HEK293 (cell line): ENCODE data around the gene KCTD10.
"Not testable (repeated sequence)": the region's sequence is repeated elsewhere in the genome, so short reads cannot be mapped to it uniquely, and the experiment has no call there.

Source experiments
- CTCF ChIA-PET: fragments of 350-600 bp; formaldehyde crosslinking; extraction: SDS; loops from one replicate; lab custom pipeline; 2021; ENCODE audit warnings: antibody characterized with exemption; lab: Yijun Ruan, JAX
- POLR2A ChIA-PET: fragments of 300-600 bp; formaldehyde crosslinking; extraction: SDS; loops from one replicate; lab custom pipeline; 2020; ENCODE audit warnings: antibody characterized with exemption, inconsistent platforms; lab: Yijun Ruan, JAX
- H3K27ac ChIP-seq: fragments of 200-500 bp; sonication (Bioruptor generic); 2 replicates; pipeline ENCODE4 v1.5.1; 2014; ENCODE audit warnings: low read depth, low read length, control low read depth, inconsistent platforms; ENCODE audit errors: extremely low read depth
- H3K36me3 ChIP-seq, 2 experiments: fragments of 200-500 bp in 1 of 2; sonication (Bioruptor generic) in 1 of 2; 1 replicate in 1 of 2; 2 replicates in 1 of 2; pipeline ENCODE4 v1.5.1; 2014 to 2017; ENCODE audit warnings: inconsistent platforms in 2 of 2, low read length in 2 of 2; ENCODE audit not compliant: control insufficient read depth in 2 of 2, insufficient read depth in 1 of 2
- H3K4me1 ChIP-seq: fragments of 200-500 bp; sonication (Bioruptor generic); 2 replicates; pipeline ENCODE4 v1.5.1; 2014; ENCODE audit warnings: mild to moderate bottlenecking, low read length, inconsistent platforms; ENCODE audit not compliant: control insufficient read depth, insufficient read depth
- H3K4me3 ChIP-seq: 2 replicates; pipeline ENCODE4 v1.5.1; 2011; ENCODE audit warnings: low read depth, mild to moderate bottlenecking, control low read depth, low read length, moderate library complexity
- H3K9me3 ChIP-seq: fragments of 200-500 bp; sonication (Bioruptor generic); 2 replicates; pipeline ENCODE4 v1.5.1; 2014; ENCODE audit warnings: low read depth, low read length, inconsistent platforms; ENCODE audit not compliant: control insufficient read depth, insufficient read depth
- KLF10 ChIP-seq: fragments of 450-650 bp; IDR thresholded peaks from 2 replicates; pipeline ENCODE4 v1.5.1; 2018; ENCODE audit warnings: missing biosample characterization, mild to moderate bottlenecking, missing genetic modification characterization
- OSR2 ChIP-seq: fragments of 450-650 bp; formaldehyde crosslinking; IDR thresholded peaks from 2 replicates; pipeline ENCODE4 v1.5.1; 2016; ENCODE audit warnings: missing biosample characterization, missing genetic modification characterization
- SCRT1 ChIP-seq: fragments of 450-650 bp; formaldehyde crosslinking; IDR thresholded peaks from 2 replicates; pipeline ENCODE4 v1.5.1; 2016; ENCODE audit warnings: missing biosample characterization, missing genetic modification characterization, borderline replicate concordance
- SCRT2 ChIP-seq: fragments of 450-650 bp; formaldehyde crosslinking; IDR thresholded peaks from 2 replicates; pipeline ENCODE4 v1.5.1; 2016; ENCODE audit warnings: missing biosample characterization, missing genetic modification characterization
- YY1 ChIP-seq: fragments of 450-650 bp; formaldehyde crosslinking; IDR thresholded peaks from 2 replicates; pipeline ENCODE4 v1.5.1; 2018; ENCODE audit warnings: missing biosample characterization, missing genetic modification characterization
- ZBTB10 ChIP-seq: fragments of 450-650 bp; formaldehyde crosslinking; IDR thresholded peaks from 2 replicates; pipeline ENCODE4 v1.5.1; 2016; ENCODE audit warnings: missing biosample characterization, missing genetic modification characterization
- ZFP3 ChIP-seq: fragments of 450-650 bp; formaldehyde crosslinking; IDR thresholded peaks from 2 replicates; pipeline ENCODE4 v1.5.1; 2016; ENCODE audit warnings: low read depth, missing biosample characterization, missing genetic modification characterization
- ZNF132 ChIP-seq: fragments of 450-650 bp; formaldehyde crosslinking; IDR thresholded peaks from 2 replicates; pipeline ENCODE4 v1.5.1; 2017; ENCODE audit warnings: missing biosample characterization, missing genetic modification characterization, borderline replicate concordance
- ZNF155 ChIP-seq: fragments of 450-650 bp; formaldehyde crosslinking; IDR thresholded peaks from 2 replicates; pipeline ENCODE4 v1.5.1; 2016; ENCODE audit warnings: missing biosample characterization, missing genetic modification characterization
- ZNF175 ChIP-seq: fragments of 450-650 bp; formaldehyde crosslinking; IDR thresholded peaks from 2 replicates; pipeline ENCODE4 v1.5.1; 2016; ENCODE audit warnings: missing biosample characterization, missing genetic modification characterization
- ZNF202 ChIP-seq: fragments of 450-650 bp; formaldehyde crosslinking; IDR thresholded peaks from 2 replicates; pipeline ENCODE4 v1.5.1; 2016; ENCODE audit warnings: missing biosample characterization, missing genetic modification characterization, borderline replicate concordance
- ZNF366 ChIP-seq: fragments of 450-650 bp; formaldehyde crosslinking; conservative IDR thresholded peaks from 2 replicates; pipeline ENCODE4 v1.5.1; 2016; ENCODE audit warnings: missing biosample characterization, missing genetic modification characterization
- ZNF423 ChIP-seq: fragments of 450-650 bp; formaldehyde crosslinking; IDR thresholded peaks from 2 replicates; pipeline ENCODE4 v1.5.1; 2016; ENCODE audit warnings: missing biosample characterization, missing genetic modification characterization
- ZNF501 ChIP-seq: fragments of 450-650 bp; formaldehyde crosslinking; IDR thresholded peaks from 2 replicates; pipeline ENCODE4 v1.5.1; 2016; ENCODE audit warnings: missing biosample characterization, missing genetic modification characterization
- ZNF514 ChIP-seq: fragments of 450-650 bp; formaldehyde crosslinking; IDR thresholded peaks from 2 replicates; pipeline ENCODE4 v1.5.1; 2016; ENCODE audit warnings: missing biosample characterization, missing genetic modification characterization
- ZNF521 ChIP-seq: fragments of 450-650 bp; formaldehyde crosslinking; IDR thresholded peaks from 2 replicates; pipeline ENCODE4 v1.5.1; 2017; ENCODE audit warnings: missing biosample characterization, mild to moderate bottlenecking, missing genetic modification characterization
- ZNF548 ChIP-seq: fragments of 450-650 bp; formaldehyde crosslinking; IDR thresholded peaks from 2 replicates; pipeline ENCODE4 v1.5.1; 2016; ENCODE audit warnings: missing biosample characterization, missing genetic modification characterization
- ZNF549 ChIP-seq: fragments of 450-650 bp; IDR thresholded peaks from 2 replicates; pipeline ENCODE4 v1.5.1; 2018; ENCODE audit warnings: missing biosample characterization, missing genetic modification characterization, mild to moderate bottlenecking, inconsistent platforms, moderate library complexity
- ZNF558 ChIP-seq: fragments of 450-650 bp; formaldehyde crosslinking; IDR thresholded peaks from 2 replicates; pipeline ENCODE4 v1.5.1; 2016; ENCODE audit warnings: missing biosample characterization, missing genetic modification characterization
- ZNF571 ChIP-seq: fragments of 450-650 bp; formaldehyde crosslinking; IDR thresholded peaks from 2 replicates; pipeline ENCODE4 v1.5.0; 2017; ENCODE audit warnings: missing biosample characterization, missing genetic modification characterization
- ZNF600 ChIP-seq: fragments of 450-650 bp; formaldehyde crosslinking; IDR thresholded peaks from 2 replicates; pipeline ENCODE4 v1.5.1; 2016; ENCODE audit warnings: missing biosample characterization, missing genetic modification characterization
- ZNF626 ChIP-seq: fragments of 450-650 bp; sonication (Bioruptor Pico); formaldehyde crosslinking; IDR thresholded peaks from 2 replicates; pipeline ENCODE4 v1.5.1; 2018; ENCODE audit warnings: missing biosample characterization, missing genetic modification characterization, inconsistent platforms
- ZNF670 ChIP-seq: fragments of 450-650 bp; formaldehyde crosslinking; IDR thresholded peaks from 2 replicates; pipeline ENCODE4 v1.5.1; 2016; ENCODE audit warnings: missing biosample characterization, missing genetic modification characterization, low read depth
- ZNF747 ChIP-seq: fragments of 450-650 bp; formaldehyde crosslinking; IDR thresholded peaks from 2 replicates; pipeline ENCODE4 v1.5.1; 2016; ENCODE audit warnings: missing biosample characterization, missing genetic modification characterization
- ZNF843 ChIP-seq: fragments of 450-650 bp; formaldehyde crosslinking; IDR thresholded peaks from 2 replicates; pipeline ENCODE4 v1.5.1; 2016; ENCODE audit warnings: missing biosample characterization, missing genetic modification characterization
- TF ChIP-seq, protein P1 (sequence below): fragments of 450-650 bp; formaldehyde crosslinking; IDR thresholded peaks from 2 replicates; pipeline ENCODE4 v1.5.1; 2016; ENCODE audit warnings: missing biosample characterization, missing genetic modification characterization
- TF ChIP-seq, protein P2 (sequence below): fragments of 450-650 bp; formaldehyde crosslinking; IDR thresholded peaks from 2 replicates; pipeline ENCODE4 v1.5.1; 2016; ENCODE audit warnings: missing biosample characterization, missing genetic modification characterization
- TF ChIP-seq, protein P3 (sequence below): fragments of 450-650 bp; formaldehyde crosslinking; IDR thresholded peaks from 2 replicates; pipeline ENCODE4 v1.5.1; 2016; ENCODE audit warnings: missing biosample characterization, missing genetic modification characterization

The KCTD10 gene

GRCh38 chr12:109443794-109444193 lies 33.3 kb downstream of the KCTD10 start:
- no peaks in the 10 kb centered on the region; the same call in 1 of the 2 replicates for H3K4me1 ChIP-seq
- H3K9me3 ChIP-seq = no peaks in the 10 kb centered on the region
- ChIA-PET CTCF (interaction anchor here (0.6 to 1.3 kb wide), 4 partner anchors 9 to 88 kb away, joined by 3 to 9 read pairs (median 4); no protein-coding TSS in a partner anchor), POLR2A (interaction anchor here (0.6 to 0.7 kb wide), 2 partner anchors 33 to 291 kb away, joined by 3 read pairs; partner anchors contain the start of genes KCTD10 and UBE3B)
- TF ChIP-seq, protein P1, sequence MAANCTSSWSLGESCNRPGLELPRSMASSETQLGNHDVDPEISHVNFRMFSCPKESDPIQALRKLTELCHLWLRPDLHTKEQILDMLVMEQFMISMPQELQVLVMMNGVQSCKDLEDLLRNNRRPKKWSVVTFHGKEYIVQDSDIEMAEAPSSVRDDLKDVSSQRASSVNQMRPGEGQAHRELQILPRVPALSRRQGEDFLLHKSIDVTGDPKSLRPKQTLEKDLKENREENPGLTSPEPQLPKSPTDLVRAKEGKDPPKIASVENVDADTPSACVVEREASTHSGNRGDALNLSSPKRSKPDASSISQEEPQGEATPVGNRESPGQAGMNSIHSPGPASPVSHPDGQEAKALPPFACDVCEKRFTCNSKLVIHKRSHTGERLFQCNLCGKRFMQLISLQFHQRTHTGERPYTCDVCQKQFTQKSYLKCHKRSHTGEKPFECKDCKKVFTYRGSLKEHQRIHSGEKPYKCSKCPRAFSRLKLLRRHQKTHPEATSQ (tag by site-specific recombination) = no peak
- TF ChIP-seq ZFP3 (tag by site-specific recombination) = no peak
- no peak for TF ChIP-seq SCRT2 (tag by site-specific recombination)
- TF ChIP-seq, protein P2, sequence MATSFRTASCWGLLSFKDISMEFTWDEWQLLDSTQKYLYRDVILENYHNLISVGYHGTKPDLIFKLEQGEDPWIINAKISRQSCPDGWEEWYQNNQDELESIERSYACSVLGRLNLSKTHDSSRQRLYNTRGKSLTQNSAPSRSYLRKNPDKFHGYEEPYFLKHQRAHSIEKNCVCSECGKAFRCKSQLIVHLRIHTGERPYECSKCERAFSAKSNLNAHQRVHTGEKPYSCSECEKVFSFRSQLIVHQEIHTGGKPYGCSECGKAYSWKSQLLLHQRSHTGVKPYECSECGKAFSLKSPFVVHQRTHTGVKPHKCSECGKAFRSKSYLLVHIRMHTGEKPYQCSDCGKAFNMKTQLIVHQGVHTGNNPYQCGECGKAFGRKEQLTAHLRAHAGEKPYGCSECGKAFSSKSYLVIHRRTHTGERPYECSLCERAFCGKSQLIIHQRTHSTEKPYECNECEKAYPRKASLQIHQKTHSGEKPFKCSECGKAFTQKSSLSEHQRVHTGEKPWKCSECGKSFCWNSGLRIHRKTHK = no peak
- no peak for TF ChIP-seq ZNF514 (tag by site-specific recombination)
- no peak for TF ChIP-seq ZNF670 (tag by site-specific recombination)
- no peak for TF ChIP-seq ZNF521 (tag by site-specific recombination)
- TF ChIP-seq ZNF202 (tag by site-specific recombination) = no peak
- TF ChIP-seq ZNF155 (tag by site-specific recombination) = no peak
- no peak for TF ChIP-seq ZNF423 (tag by site-specific recombination)
- no peak for TF ChIP-seq ZNF600 (tag by site-specific recombination)
- TF ChIP-seq KLF10 (tag by site-specific recombination) = no peak
- TF ChIP-seq SCRT1 (tag by site-specific recombination) = no peak
- no peak for TF ChIP-seq ZNF175
- peaks cover 0 to 25% of the 10 kb centered on the region in 2 experiments; a peak in 2 of 3 replicates for H3K36me3 ChIP-seq
- no peak overlapping the region for H3K4me3 ChIP-seq
- H3K27ac ChIP-seq = no peak overlapping the region

DNA sequence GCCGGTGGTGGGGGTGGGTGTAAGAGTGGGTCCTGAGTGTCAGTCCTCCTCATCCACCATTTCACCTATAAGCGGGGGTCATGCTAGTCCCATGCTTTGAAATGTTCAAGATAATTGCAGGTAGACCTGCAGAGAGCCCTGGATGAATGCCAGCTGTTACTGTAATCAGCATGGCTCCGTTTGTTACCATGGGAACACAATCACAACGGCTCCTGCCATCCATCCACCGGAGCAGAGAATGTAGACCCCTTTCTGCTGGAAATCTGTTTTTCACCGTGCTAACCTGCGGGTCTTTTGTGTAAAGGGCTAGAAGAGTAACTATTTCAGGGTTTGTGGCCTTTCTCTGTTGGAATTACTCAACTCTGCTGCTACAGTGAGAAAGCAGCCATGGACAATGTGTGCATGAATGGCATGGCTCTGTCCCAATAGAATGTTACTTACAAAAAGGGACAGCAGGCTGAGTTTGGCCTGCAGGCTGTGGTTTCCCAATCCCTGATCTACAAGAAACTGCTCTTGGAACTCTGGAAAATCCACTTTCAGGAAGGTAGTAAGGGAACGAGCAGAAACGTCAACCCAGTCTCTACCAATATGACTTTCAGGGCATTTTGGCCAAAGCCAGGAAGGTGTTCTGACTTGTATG lies 36.1 kb downstream of the KCTD10 start:
- ChIA-PET CTCF (interaction anchor here (1.7 kb wide), 1 partner anchor 8 kb away, joined by 4 read pairs; no protein-coding TSS in a partner anchor), POLR2A (interaction anchor here (0.5 kb wide), 1 partner anchor 705 kb away, joined by 3 read pairs; no protein-coding TSS in a partner anchor)
- no peaks in the 10 kb centered on the region for H3K9me3 ChIP-seq
- H3K4me3 ChIP-seq = no peak overlapping the region
- H3K36me3 ChIP-seq = peaks cover 0 to 5% of the 10 kb centered on the region in 2 experiments; a peak in 1 of 3 replicates
- H3K4me1 ChIP-seq = no peaks in the 10 kb centered on the region; the same call in 1 of the 2 replicates
- no peak overlapping the region for H3K27ac ChIP-seq
- TF ChIP-seq ZNF501 (tag by site-specific recombination) (no peak), ZNF747 (tag by site-specific recombination) (no peak), ZNF366 (tag by site-specific recombination) (no peak), ZNF132 (tag by site-specific recombination) (no peak), OSR2 (tag by site-specific recombination) (no peak), ZBTB10 (tag by site-specific recombination) (no peak), ZNF548 (tag by site-specific recombination) (no peak), ZNF843 (tag by site-specific recombination) (no peak), ZNF558 (tag by site-specific recombination) (no peak), ZNF626 (tag by site-specific recombination) (no peak), ZNF521 (tag by site-specific recombination) (no peak), YY1 (tag by site-specific recombination) (no peak), ZNF155 (tag by site-specific recombination) (no peak), ZNF549 (tag by site-specific recombination) (no peak), ZNF571 (no peak)
- TF ChIP-seq, protein P3, sequence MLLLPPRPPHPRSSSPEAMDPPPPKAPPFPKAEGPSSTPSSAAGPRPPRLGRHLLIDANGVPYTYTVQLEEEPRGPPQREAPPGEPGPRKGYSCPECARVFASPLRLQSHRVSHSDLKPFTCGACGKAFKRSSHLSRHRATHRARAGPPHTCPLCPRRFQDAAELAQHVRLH (tag by site-specific recombination) = no peak

DNA sequence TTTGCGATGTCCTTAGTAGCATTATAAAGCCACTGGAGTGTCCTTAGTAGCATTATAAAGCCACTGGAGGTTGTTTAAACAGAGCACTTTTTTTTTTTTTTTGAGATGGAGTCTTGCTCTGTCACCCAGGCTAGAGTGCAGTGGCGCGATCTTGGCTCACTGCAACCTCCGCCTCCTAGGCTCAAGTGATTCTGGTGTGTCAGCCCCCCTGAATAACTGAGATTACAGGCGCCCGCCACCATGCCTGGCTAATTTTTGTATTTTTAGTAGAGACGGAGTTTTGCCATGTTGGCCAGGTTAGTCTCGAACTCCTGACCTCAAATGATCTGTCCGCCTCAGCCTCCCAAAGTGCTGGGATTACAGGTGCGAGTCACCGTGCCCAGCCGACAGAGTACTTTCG lies 37.1 kb downstream of the KCTD10 start:
- H3K27ac ChIP-seq, POLR2A ChIA-PET, H3K36me3 ChIP-seq, H3K4me1 ChIP-seq, H3K4me3 ChIP-seq, H3K9me3 ChIP-seq: not testable (repeated sequence)
- CTCF ChIA-PET = interaction anchor here (1.7 to 1.9 kb wide), 2 partner anchors 7 to 12 kb away, joined by 4 to 7 read pairs; no protein-coding TSS in a partner anchor
